ENCODE results near the gene RPL28.

The RPL28 gene

DNA sequence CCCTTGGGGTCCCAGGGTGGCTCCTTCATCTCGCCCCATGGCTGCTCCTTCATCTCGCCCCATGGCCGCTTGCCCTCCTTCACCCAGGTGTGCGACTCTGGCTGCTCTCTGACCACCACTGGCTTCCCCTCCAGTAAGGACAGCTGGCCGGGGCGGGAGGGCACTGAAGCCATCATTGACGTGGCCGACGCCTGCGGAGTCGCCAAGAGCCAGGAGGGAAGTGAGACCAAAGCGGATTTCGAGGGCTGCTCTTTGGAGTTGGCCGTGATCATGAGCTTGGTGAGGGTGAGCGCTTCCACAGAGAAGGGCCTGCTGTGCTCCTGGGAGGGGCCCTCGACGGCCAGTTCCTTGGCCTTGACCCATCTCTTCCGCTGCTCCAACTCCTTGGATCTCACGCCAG lies 27.2 kb upstream of the RPL28 start:
- Histone ChIP-seq H2AFZ (ENCODE audit: low read depth, low read length) (no peak overlapping the region), H3K4me3 (ENCODE audit: low read length) (no peak overlapping the region), H3K4me2 (ENCODE audit: low read length) (no peak overlapping the region), H3K79me2 (ENCODE audit: low read length) (no peaks in the 10 kb centered on the region), H3K36me3 (replicated peaks; ENCODE audit: low read depth, low read length) (no peaks in the 10 kb centered on the region), H3K27me3 (ENCODE audit: low read depth, low read length) (peaks cover 5% of the 10 kb centered on the region; the same call in 1 of the 2 replicates), H3K9me3 (ENCODE audit: insufficient read depth, low read length) (no peaks in the 10 kb centered on the region), H3K27ac (ENCODE audit: low read length) (no peak overlapping the region), H4K20me1 (ENCODE audit: insufficient read depth, low read length) (no peaks in the 10 kb centered on the region), H3K9ac (ENCODE audit: low read length) (no peak overlapping the region), H3K4me1 (ENCODE audit: low read length) (no peaks in the 10 kb centered on the region)
- TF ChIP-seq, protein P1, sequence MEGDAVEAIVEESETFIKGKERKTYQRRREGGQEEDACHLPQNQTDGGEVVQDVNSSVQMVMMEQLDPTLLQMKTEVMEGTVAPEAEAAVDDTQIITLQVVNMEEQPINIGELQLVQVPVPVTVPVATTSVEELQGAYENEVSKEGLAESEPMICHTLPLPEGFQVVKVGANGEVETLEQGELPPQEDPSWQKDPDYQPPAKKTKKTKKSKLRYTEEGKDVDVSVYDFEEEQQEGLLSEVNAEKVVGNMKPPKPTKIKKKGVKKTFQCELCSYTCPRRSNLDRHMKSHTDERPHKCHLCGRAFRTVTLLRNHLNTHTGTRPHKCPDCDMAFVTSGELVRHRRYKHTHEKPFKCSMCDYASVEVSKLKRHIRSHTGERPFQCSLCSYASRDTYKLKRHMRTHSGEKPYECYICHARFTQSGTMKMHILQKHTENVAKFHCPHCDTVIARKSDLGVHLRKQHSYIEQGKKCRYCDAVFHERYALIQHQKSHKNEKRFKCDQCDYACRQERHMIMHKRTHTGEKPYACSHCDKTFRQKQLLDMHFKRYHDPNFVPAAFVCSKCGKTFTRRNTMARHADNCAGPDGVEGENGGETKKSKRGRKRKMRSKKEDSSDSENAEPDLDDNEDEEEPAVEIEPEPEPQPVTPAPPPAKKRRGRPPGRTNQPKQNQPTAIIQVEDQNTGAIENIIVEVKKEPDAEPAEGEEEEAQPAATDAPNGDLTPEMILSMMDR (IDR thresholded peaks at IDR 0.05; ENCODE audit: low read depth, low read length): no peak
- TF ChIP-seq EZH2phosphoT487 (IDR thresholded peaks at IDR 0.05; ENCODE audit: low read depth): no peak

DNA sequence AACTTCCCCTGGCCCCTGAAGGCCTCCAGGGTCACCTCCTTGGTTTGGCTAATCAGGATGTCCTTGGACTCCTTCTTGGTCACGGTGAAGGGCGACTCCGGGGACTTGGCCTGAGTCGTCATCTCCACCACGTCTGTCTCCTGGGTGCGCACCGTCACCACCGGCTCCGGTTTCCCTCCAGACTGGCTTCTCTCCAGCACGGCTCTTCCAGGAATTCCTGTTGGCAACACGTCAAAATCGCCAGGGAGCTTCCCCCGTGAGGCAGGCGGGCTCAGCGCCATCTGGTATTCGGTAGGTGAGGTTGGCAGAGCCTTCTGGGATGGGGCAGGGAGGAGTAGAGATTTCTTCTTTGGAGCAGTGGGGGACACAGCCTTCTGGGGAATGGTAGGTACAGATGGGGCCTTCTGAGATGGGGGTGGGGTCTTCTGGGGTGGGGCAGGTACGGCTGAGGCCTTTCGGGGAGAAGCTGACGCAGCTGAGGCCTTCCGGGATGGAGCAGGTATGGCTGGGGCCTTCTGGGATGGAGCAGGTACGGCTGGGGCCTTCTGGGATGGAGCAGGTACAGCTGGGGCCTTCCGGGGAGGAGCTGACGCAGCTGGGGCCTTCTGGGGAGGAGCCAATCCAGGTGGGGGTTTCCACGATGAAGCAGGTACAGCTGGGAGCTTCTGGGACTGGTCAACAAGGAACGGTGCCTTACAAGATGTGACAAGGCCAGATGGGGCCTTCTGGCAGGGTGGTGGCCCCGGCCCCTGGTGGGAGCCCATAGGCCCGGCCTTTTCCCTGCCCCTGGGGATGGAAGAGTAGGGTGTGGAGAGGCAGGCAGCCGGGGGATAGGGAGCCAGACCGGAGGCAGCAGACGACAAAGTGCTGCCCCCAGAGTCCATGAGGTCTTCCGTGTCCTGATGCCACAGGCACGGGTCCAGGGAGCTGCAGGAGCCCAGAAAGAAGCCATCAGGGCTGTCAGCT lies 26.5 kb upstream of the RPL28 start:
- Histone ChIP-seq H3K79me2 (ENCODE audit: low read length) (no peaks in the 10 kb centered on the region), H4K20me1 (ENCODE audit: insufficient read depth, low read length) (no peaks in the 10 kb centered on the region), H2AFZ (ENCODE audit: low read depth, low read length) (no peak overlapping the region), H3K9me3 (ENCODE audit: insufficient read depth, low read length) (no peaks in the 10 kb centered on the region), H3K36me3 (replicated peaks; ENCODE audit: low read depth, low read length) (no peaks in the 10 kb centered on the region), H3K27me3 (ENCODE audit: low read depth, low read length) (peaks cover 5% of the 10 kb centered on the region; the same call in 1 of the 2 replicates), H3K9ac (ENCODE audit: low read length) (no peak overlapping the region), H3K4me3 (ENCODE audit: low read length) (no peak overlapping the region), H3K27ac (ENCODE audit: low read length) (no peak overlapping the region), H3K4me2 (ENCODE audit: low read length) (no peak overlapping the region), H3K4me1 (ENCODE audit: low read length) (no peaks in the 10 kb centered on the region)
- TF ChIP-seq, protein P1 (IDR thresholded peaks at IDR 0.05; ENCODE audit: low read depth, low read length): no peak
- TF ChIP-seq EZH2phosphoT487 (IDR thresholded peaks at IDR 0.05; ENCODE audit: low read depth): no peak

DNA sequence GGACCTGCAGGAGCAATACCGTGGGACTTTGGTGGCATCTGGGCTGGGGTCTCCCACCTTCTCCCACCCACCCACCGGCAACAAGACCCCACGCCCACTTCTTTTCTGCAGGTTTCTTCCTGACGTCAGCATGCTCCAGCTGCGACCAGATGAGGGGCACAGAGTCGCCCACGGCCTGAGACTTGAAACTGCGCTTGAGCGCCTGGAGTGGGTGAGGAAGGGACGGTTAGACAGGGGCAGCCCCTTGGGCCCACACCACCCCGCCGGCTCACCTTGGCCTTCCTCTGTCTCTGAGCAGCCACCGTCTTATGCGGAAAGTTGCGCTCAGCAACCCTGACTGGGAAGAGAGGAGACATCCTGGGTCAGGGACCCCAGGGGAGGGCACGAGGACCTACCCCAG lies 24.8 kb upstream of the RPL28 start:
- no peaks in the 10 kb centered on the region for H3K4me1 ChIP-seq (ENCODE audit: low read length)
- H3K27ac ChIP-seq (ENCODE audit: low read length): no peak overlapping the region
- no peak overlapping the region for H3K4me2 ChIP-seq (ENCODE audit: low read length)
- no peaks in the 10 kb centered on the region for H3K79me2 ChIP-seq (ENCODE audit: low read length)
- no peak overlapping the region for H2AFZ ChIP-seq (ENCODE audit: low read depth, low read length)
- no peak overlapping the region for H3K4me3 ChIP-seq (ENCODE audit: low read length)
- H3K9ac ChIP-seq (ENCODE audit: low read length): no peak overlapping the region
- H3K27me3 ChIP-seq (ENCODE audit: low read depth, low read length): peaks cover 5% of the 10 kb centered on the region; the same call in 1 of the 2 replicates
- no peaks in the 10 kb centered on the region for H3K9me3 ChIP-seq (ENCODE audit: insufficient read depth, low read length)
- TF ChIP-seq EZH2phosphoT487 (IDR thresholded peaks at IDR 0.05; ENCODE audit: low read depth): no peak
- TF ChIP-seq, protein P1 (IDR thresholded peaks at IDR 0.05; ENCODE audit: low read depth, low read length): no peak
- no peaks in the 10 kb centered on the region for H4K20me1 ChIP-seq (ENCODE audit: insufficient read depth, low read length)
- H3K36me3 ChIP-seq (replicated peaks; ENCODE audit: low read depth, low read length): no peaks in the 10 kb centered on the region

DNA sequence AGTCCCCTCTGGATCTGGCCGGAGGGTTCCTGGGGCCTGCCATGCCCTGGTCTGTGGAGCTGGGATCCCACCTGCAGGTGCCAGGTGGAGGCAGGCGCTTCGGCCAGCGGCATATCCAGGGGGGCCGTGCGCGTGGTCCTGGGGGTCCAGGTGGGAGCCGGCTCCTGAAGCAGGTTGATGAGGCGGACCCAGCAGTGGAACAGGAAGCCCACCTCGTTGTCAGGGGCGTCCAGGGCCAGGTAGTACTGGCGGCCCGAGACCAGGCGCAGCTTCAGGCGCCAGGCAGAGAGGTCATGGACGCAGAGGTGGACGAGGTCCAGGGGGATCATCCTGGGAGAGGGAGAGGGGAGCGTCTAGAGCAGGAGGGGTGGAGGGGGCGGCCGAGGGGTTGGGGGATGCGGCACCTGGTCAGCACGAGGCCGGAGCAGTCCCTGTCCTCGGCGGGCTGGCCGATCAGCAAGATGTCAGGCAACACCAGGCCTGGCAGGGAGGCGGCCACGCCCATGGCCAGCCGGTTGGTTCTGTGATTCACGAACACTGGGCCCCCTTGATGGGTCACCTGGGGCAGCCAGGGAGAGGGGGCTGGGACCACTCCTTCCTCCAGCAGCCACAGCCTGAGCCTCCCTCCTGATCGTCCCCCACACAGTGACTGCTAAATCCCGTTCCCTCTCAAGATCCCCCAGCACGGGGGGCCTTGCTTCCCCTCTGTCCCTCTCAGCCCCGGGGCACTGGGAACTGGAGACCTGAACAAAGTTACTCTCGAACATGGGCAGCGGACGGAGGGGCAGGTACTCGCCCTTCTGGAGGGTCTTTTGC lies 23.4 kb upstream of the RPL28 start:
- H3K4me1 ChIP-seq (ENCODE audit: low read length): no peaks in the 10 kb centered on the region
- H2AFZ ChIP-seq (ENCODE audit: low read depth, low read length): no peak overlapping the region
- H3K9ac ChIP-seq (ENCODE audit: low read length): no peak overlapping the region
- no peaks in the 10 kb centered on the region for H3K9me3 ChIP-seq (ENCODE audit: insufficient read depth, low read length)
- H3K4me2 ChIP-seq (ENCODE audit: low read length): no peak overlapping the region
- H3K4me3 ChIP-seq (ENCODE audit: low read length): no peak overlapping the region
- no peak for TF ChIP-seq EZH2phosphoT487 (IDR thresholded peaks at IDR 0.05; ENCODE audit: low read depth)
- TF ChIP-seq, protein P1 (IDR thresholded peaks at IDR 0.05; ENCODE audit: low read depth, low read length): no peak
- H3K27ac ChIP-seq (ENCODE audit: low read length): no peak overlapping the region
- no peaks in the 10 kb centered on the region for H3K79me2 ChIP-seq (ENCODE audit: low read length)
- peaks cover 2% of the 10 kb centered on the region; the same call in 1 of the 2 replicates for H3K27me3 ChIP-seq (ENCODE audit: low read depth, low read length)
- H4K20me1 ChIP-seq (ENCODE audit: insufficient read depth, low read length): no peaks in the 10 kb centered on the region
- H3K36me3 ChIP-seq (replicated peaks; ENCODE audit: low read depth, low read length): no peaks in the 10 kb centered on the region
